Ramos (cell line): ENCODE results near the gene PPM1G.

ENCODE experiments used
- in situ Hi-C: fragments of 300-500 bp; cut with MboI; formaldehyde crosslinking; loops from one replicate; pipeline ENCODE4 v1.14.3; 2022; ENCODE audit warnings: low sequenced_read_pairs; ENCODE audit not compliant: unreplicated experiment

The PPM1G gene

DNA sequence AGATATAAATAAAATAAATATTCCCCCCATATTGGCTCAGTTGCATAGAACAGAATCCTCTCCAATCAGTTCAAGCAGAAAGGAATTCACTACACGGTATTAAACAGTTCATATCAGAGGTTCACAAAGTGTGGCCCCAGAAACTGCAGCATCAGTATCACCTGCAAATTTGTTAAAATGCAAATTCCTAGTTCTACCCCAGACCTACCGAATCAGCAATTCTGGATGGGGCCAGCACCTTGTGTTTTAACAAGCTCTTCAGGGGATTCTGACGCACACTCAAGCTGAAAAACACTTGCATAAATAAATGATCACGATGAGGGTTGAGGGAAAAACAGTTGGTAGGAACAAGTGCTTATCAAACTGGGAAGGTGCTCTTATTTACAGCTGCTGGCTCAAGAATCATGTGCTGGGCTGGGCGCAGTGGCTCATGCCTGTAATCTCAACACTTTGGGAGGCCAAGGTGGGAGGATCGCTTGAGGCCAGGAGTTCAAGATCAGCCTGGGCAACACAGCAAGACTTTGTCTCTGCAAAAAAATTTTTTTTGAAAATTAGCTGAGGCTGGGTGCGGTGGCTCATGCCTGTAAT, 59.2 kb downstream of the PPM1G start:
- in situ Hi-C loops, result no loop called here

DNA sequence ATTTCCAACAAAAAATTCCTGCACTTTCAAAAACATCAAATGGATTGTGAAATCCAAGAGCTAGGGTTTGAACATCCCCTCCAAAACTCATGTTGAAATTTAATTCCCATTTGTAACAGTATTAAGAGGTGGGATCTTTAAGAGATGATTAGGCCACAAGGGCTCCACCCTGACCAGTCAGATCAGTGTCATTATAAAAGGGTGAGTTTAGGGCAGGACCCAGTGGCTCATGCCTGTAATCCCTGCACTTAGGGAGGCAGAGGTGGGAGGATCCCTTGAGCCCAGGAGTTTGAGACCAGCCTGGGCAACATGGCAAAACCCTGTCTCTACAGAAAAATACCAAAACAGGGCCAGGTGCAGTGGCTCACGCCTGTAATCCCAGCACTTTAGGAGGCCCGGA, 61.8 kb downstream of the PPM1G start:
- in situ Hi-C loops, result no loop called here

DNA sequence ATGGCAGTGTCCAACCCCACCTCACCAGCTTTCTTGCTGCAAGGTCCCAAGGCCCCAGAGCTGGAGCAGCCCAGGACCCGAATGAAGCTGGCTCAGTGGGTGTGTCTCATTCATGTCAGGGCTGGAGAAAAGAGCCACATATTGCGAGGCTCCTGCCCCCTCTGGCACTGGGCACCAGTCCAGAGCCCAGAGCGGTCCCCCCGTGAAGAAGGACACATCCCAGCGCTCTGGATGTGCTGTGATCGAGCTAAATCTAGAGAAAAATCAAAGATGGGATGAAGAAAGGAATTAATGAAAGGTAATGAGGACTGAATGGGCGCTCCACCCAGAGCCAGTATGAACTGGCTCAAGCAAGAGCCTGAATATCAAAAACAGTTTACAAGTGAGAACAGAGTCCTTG, 73.2 kb downstream of the PPM1G start:
- in situ Hi-C loops, result no loop called here

DNA sequence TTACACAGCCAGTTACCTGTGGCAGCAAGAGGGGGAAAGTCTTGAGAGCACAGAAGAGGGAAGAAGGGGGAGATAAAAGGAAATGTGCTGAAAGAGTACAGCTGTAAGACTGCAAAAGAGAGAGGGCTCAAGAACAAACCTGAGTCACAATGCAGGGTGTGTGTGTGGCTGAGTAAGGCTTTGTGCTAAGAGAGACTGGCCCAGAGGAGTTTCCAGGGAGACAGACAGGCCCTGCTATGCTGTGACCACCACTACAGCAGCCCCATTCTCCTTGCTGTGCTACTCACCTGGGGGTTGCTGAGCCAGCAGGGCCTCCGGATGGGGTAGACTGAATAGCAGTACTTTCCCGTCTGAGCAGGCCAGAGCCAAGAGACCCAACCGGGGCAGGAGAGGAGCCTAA, 74.1 kb downstream of the PPM1G start:
- in situ Hi-C loops, result no loop called here
